NCI-H128 (cell line): ENCODE measurements around the gene DAB1.

Experiments
- DNase-seq: peaks from one replicate; lab custom pipeline; 2025; ENCODE audit not compliant: unreplicated experiment; lab: John Stamatoyannopoulos, UW

The DAB1 gene

GRCh38 chr1:57321776-57322175 lies 102.1 kb downstream of the DAB1 start:
- no peak for DNase-seq

- DNase-seq, result no peak
Measured at GRCh38 chr1:57319791-57320190, 104.1 kb downstream of the DAB1 start.

GRCh38 chr1:57319165-57319564 lies 104.7 kb downstream of the DAB1 start:
- no peak for DNase-seq

GRCh38 chr1:57316861-57317260 lies 107.0 kb downstream of the DAB1 start:
- DNase-seq, result no peak

- no peak for DNase-seq
Measured at GRCh38 chr1:57316291-57316690, 107.6 kb downstream of the DAB1 start.

- no peak for DNase-seq
Measured at GRCh38 chr1:57312869-57313268, 111.0 kb downstream of the DAB1 start.

- DNase-seq, result no peak
Measured at GRCh38 chr1:57311411-57311810, 112.4 kb downstream of the DAB1 start.

GRCh38 chr1:57311006-57311405 lies 112.9 kb downstream of the DAB1 start:
- no peak for DNase-seq

GRCh38 chr1:57309630-57310029 lies 114.2 kb downstream of the DAB1 start:
- no peak for DNase-seq

GRCh38 chr1:57307392-57308170 lies 116.3 kb downstream of the DAB1 start:
- no peak for DNase-seq

- no peak for DNase-seq
Measured at GRCh38 chr1:57304591-57304990, 119.3 kb downstream of the DAB1 start.

GRCh38 chr1:57302812-57303596 lies 120.9 kb downstream of the DAB1 start:
- DNase-seq, result no peak

GRCh38 chr1:57300186-57300585 lies 123.7 kb downstream of the DAB1 start:
- DNase-seq, result no peak

GRCh38 chr1:57296726-57297250 lies 127.1 kb downstream of the DAB1 start:
- DNase-seq, result no peak

- no peak for DNase-seq
Measured at GRCh38 chr1:57295326-57295725, 128.5 kb downstream of the DAB1 start.

GRCh38 chr1:57294177-57294576 lies 129.7 kb downstream of the DAB1 start:
- no peak for DNase-seq

- no peak for DNase-seq
Measured at GRCh38 chr1:57293214-57293613, 130.6 kb downstream of the DAB1 start.

- DNase-seq, result no peak
Measured at GRCh38 chr1:57289781-57290180, 134.1 kb downstream of the DAB1 start.

GRCh38 chr1:57285992-57286391 lies 137.9 kb downstream of the DAB1 start:
- no peak for DNase-seq

GRCh38 chr1:57282411-57282810 lies 141.4 kb downstream of the DAB1 start:
- no peak for DNase-seq

- no peak for DNase-seq
Measured at GRCh38 chr1:57281324-57281723, 142.5 kb downstream of the DAB1 start.
